Caco-2 (cell line): ENCODE results near the gene DNER. TPM values are rescaled to one million over a fixed set of nuclear protein-coding genes. Genes with fewer than 3 reads are reported as not detected.
"Not testable (repeated sequence)": the region's sequence is repeated elsewhere in the genome, so short reads cannot be mapped to it uniquely, and the experiment has no call there.

Experiments used
- BruUV-seq: library from RNA; stranded (reverse); fragments of 400-500 nt; replicated peaks from 2 replicates; lab custom pipeline; 2021; lab: Mats Ljungman, UMichigan
- CTCF ChIA-PET: fragments of 300-600 bp; sonication (Branson Sonifier 250); formaldehyde crosslinking; loops from one replicate; lab custom pipeline; 2022; ENCODE audit warnings: antibody characterized with exemption; lab: Charles Lee
- POLR2A ChIA-PET: fragments of 300-600 bp; sonication (Branson Sonifier 250); formaldehyde crosslinking; loops from one replicate; lab custom pipeline; 2022; ENCODE audit warnings: antibody characterized with exemption; lab: Charles Lee
- DNase-seq, 2 experiments: peaks; one replicate each; pipeline versions ENCODE4 v3.0.0 to v3.0.0-alpha.2; 2020 to 2022
- H3K27me3 ChIP-seq: replicated peaks from 2 replicates; pipeline ENCODE4 v1.6.0; 2011; ENCODE audit warnings: low read length; ENCODE audit not compliant: control insufficient read depth, insufficient read depth
- H3K36me3 ChIP-seq: 2 replicates; pipeline ENCODE4 v1.5.1; 2011; ENCODE audit warnings: low read length; ENCODE audit not compliant: control insufficient read depth, insufficient read depth
- H3K4me1 ChIP-seq: fragments of 250-450 bp; sonication (Bioruptor Pico); 2 replicates; pipeline ENCODE4 v1.5.1; 2020; ENCODE audit warnings: mild to moderate bottlenecking
- H3K4me3 ChIP-seq: 2 replicates; pipeline ENCODE4 v1.5.1; 2011; ENCODE audit warnings: low read depth, mild to moderate bottlenecking, control low read depth, low read length
- H3K9me3 ChIP-seq: fragments of 250-450 bp; sonication (Bioruptor Pico); 2 replicates; pipeline ENCODE4 v1.5.1; 2020; ENCODE audit warnings: mild to moderate bottlenecking, moderate library complexity
- H3K27ac Mint-ChIP-seq: one replicate; pipeline ENCODE4 v1.8.0; 2022; ENCODE audit warnings: mixed read lengths; ENCODE audit not compliant: unreplicated experiment
- H3K27me3 Mint-ChIP-seq: one replicate; pipeline ENCODE4 v1.8.0; 2022; ENCODE audit warnings: mixed read lengths; ENCODE audit not compliant: insufficient read depth, unreplicated experiment
- H3K36me3 Mint-ChIP-seq: one replicate; pipeline ENCODE4 v1.8.0; 2022; ENCODE audit warnings: mild to moderate bottlenecking, mixed read lengths; ENCODE audit not compliant: insufficient read depth, unreplicated experiment
- H3K4me1 Mint-ChIP-seq: one replicate; pipeline ENCODE4 v1.8.0; 2022; ENCODE audit warnings: low read depth, mixed read lengths; ENCODE audit not compliant: unreplicated experiment
- H3K4me3 Mint-ChIP-seq: one replicate; pipeline ENCODE4 v1.8.0; 2022; ENCODE audit warnings: mild to moderate bottlenecking, moderate library complexity, mixed read lengths; ENCODE audit not compliant: unreplicated experiment
- H3K9me3 Mint-ChIP-seq: one replicate; pipeline ENCODE4 v1.8.0; 2022; ENCODE audit warnings: mixed read lengths; ENCODE audit not compliant: unreplicated experiment
- intact Hi-C: fragments of 100-400 bp; cut with micrococcal nuclease; formaldehyde crosslinking; loops from one replicate; pipeline ENCODE4 v1.10.0; 2022; ENCODE audit not compliant: unreplicated experiment
- total RNA-seq: library from RNA; stranded (reverse); gene quantifications from 2 replicates; pipeline ENCODE4 v1.2.3, GENCODE V29; 2022
- TF ChIP-seq, protein P1 (sequence below), 2 experiments: fragments of 200-600 bp in 1 of 2; IDR thresholded peaks; 1 replicate in 1 of 2; 2 replicates in 1 of 2; pipeline versions ENCODE4 v1.5.1 to v1.8.0; 2011 to 2022; ENCODE audit warnings: antibody characterized with exemption in 1 of 2, control low read depth in 1 of 2, inconsistent platforms in 1 of 2, low read depth in 1 of 2, low read length in 1 of 2, mild to moderate bottlenecking in 1 of 2, moderate library complexity in 1 of 2; ENCODE audit not compliant: insufficient read depth in 1 of 2, severe bottlenecking in 1 of 2, unreplicated experiment in 1 of 2

The DNER gene
- total RNA-seq, 1 experiment from 2014 or later: not detected

DNA sequence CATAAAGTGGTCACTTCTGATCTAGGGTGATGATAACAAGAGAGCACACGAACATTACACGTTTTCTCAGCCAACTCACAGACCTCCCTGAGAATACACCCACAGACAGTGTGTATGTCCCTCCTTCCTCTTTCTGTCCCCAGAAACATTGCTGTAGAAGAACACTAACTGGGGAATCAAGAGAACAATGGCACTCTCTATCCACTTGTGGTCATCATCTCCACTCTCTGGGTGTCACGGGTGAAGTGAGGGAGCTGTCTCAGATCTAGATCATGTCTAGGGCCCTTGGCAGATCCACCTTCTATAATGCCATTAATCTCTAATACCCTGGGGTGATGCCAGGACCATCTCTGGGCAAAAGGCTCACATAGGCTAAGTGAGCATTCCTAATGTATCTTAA is 97.9 kb downstream of the DNER start:
- no peaks in the 10 kb centered on the region for H3K36me3 ChIP-seq
- ChIA-PET POLR2A (no interaction called here), CTCF (no interaction called here)
- no peak overlapping the region for H3K4me3 ChIP-seq
- Mint-ChIP-seq H3K4me1 (no peaks in the 10 kb centered on the region), H3K27me3 (peaks cover 1% of the 10 kb centered on the region), H3K36me3 (no peaks in the 10 kb centered on the region), H3K9me3 (no peaks in the 10 kb centered on the region), H3K27ac (no peak overlapping the region), H3K4me3 (no peak overlapping the region)
- no peaks in the 10 kb centered on the region for H3K4me1 ChIP-seq
- DNase-seq: no peak
- no TSS peak for BruUV-seq
- TF ChIP-seq, protein P1, sequence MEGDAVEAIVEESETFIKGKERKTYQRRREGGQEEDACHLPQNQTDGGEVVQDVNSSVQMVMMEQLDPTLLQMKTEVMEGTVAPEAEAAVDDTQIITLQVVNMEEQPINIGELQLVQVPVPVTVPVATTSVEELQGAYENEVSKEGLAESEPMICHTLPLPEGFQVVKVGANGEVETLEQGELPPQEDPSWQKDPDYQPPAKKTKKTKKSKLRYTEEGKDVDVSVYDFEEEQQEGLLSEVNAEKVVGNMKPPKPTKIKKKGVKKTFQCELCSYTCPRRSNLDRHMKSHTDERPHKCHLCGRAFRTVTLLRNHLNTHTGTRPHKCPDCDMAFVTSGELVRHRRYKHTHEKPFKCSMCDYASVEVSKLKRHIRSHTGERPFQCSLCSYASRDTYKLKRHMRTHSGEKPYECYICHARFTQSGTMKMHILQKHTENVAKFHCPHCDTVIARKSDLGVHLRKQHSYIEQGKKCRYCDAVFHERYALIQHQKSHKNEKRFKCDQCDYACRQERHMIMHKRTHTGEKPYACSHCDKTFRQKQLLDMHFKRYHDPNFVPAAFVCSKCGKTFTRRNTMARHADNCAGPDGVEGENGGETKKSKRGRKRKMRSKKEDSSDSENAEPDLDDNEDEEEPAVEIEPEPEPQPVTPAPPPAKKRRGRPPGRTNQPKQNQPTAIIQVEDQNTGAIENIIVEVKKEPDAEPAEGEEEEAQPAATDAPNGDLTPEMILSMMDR (IDR thresholded peaks at IDR 0.05; ENCODE audit: insufficient read depth in 1 of 2, low read depth in 1 of 2, low read length in 1 of 2, severe bottlenecking in 1 of 2, unreplicated experiment in 1 of 2): no peak
- intact Hi-C loops: no loop called here
- no peaks in the 10 kb centered on the region for H3K9me3 ChIP-seq
- no peaks in the 10 kb centered on the region for H3K27me3 ChIP-seq

DNA sequence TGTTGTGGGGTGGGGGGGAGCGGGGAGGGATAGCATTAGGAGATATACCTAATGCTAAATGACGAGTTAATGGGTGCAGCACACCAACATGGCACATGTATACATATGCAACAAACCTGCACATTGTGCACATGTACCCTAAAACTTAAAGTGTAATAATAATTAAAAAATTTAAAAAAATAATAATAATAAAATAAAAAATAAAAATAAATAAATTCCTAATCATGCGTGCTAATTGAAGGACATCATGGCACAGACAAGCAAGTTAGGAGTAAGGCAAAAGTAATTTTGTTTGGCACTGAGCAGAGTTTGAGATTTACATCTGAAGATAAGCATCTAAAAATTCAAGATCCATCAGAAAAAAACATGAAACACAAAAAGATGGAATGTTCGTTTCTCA is 100.3 kb downstream of the DNER start:
- BruUV-seq, H3K4me1 Mint-ChIP-seq, H3K27ac Mint-ChIP-seq, POLR2A ChIA-PET, H3K27me3 ChIP-seq, H3K36me3 Mint-ChIP-seq, H3K36me3 ChIP-seq, H3K9me3 Mint-ChIP-seq, H3K4me1 ChIP-seq, DNase-seq, H3K27me3 Mint-ChIP-seq, intact Hi-C loops, H3K4me3 ChIP-seq, CTCF ChIA-PET, H3K9me3 ChIP-seq, H3K4me3 Mint-ChIP-seq: not testable (repeated sequence)

DNA sequence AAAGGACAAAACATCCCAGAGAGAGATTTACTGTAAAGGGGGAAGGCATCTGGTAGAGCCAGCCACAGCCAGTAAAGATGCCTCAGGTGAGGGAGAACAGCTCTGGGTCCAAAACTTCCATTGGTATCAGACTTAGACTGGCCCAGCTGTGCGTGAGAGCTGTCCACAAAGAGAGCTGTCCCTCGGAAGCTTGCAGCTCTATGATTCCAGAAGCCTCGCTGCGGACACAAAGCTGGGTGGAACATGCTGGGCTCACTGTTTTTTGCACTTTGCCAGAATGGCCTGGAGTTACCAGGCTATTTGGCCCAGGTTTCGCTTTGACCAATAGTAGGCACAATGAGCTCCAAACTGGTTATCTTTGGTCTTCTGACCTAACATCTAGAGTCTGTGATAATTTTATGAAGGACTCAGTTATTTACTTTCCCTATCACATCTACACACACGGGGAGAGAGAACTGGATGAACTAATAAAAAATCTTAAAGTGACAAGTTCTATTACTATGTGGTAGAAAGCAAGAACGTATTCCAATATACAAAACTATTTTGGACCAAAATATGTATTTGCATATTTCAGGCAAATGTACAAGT is 101.9 kb downstream of the DNER start:
- H3K27ac Mint-ChIP-seq: no peak overlapping the region

More for the DNA sequence above, 101.9 kb downstream of the DNER start:
- Histone ChIP-seq H3K4me3 (no peak overlapping the region), H3K36me3 (no peaks in the 10 kb centered on the region), H3K9me3 (no peaks in the 10 kb centered on the region), H3K4me1 (no peaks in the 10 kb centered on the region), H3K27me3 (no peaks in the 10 kb centered on the region)
- TF ChIP-seq, protein P1 (IDR thresholded peaks at IDR 0.05; ENCODE audit: insufficient read depth in 1 of 2, low read depth in 1 of 2, low read length in 1 of 2, severe bottlenecking in 1 of 2, unreplicated experiment in 1 of 2): no peak
- no peaks in the 10 kb centered on the region for H3K36me3 Mint-ChIP-seq
- H3K27me3 Mint-ChIP-seq: no peaks in the 10 kb centered on the region
- CTCF ChIA-PET: no interaction called here
- no TSS peak for BruUV-seq
- H3K9me3 Mint-ChIP-seq: no peaks in the 10 kb centered on the region
- POLR2A ChIA-PET: no interaction called here
- no peak overlapping the region for H3K4me3 Mint-ChIP-seq
- no peak for DNase-seq
- intact Hi-C loops: no loop called here
- H3K4me1 Mint-ChIP-seq: no peaks in the 10 kb centered on the region
